NCI-H524 (cell line): ENCODE data around the gene KLHL12.

ENCODE experiments used
- DNase-seq, 2 experiments: peaks; one replicate each; lab custom pipeline; 2025; lab: John Stamatoyannopoulos, UW

KLHL12 gene

GRCh38 chr1:202926581-202927491, at the start of gene KLHL12:
Gene KLHL12, minus strand, starts transcription at chr1:202927234. Its CDS starts 2,072 bp downstream, at chr1:202925162.
- peak; percentile 92 to 96 for DNase-seq

DNA sequence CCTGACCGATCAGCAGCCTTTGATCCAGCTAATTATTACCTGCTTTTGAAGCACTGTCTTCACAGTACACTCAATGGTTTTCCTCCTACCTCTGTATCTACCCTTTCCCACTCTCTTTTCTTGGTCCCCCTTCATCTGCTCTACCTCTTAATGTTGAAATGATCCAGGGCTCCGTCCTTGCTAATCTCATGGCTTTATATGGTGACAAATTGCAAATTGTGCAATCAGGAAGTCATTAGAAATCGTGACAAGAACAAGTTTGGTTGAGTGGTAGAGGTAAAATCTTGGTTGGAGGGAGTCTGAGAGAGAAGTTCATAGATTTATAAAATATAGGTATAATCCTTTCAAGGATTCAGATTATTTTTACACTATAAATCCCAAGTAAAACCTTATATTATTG, 49.6 kb upstream of the KLHL12 start:
- DNase-seq, result no peak

DNA sequence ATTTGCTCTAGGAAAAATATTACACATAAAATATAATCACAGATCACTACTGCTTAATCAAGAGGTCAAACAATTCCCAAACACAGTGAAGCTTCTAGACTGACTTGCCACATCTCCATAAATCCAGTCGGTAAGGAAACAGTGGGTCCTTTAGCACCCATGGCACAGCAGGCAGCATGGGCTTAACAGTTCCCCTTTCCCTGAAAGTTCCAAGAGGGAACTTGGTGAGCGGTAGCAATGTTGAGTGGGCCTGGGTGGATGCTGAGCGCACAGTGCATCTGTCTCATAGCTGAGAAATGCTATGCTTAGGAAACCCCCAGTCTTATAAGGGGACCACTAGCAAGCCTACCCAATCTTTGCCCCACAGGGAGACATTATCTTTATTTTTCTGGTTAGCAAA, 47.8 kb upstream of the KLHL12 start:
- DNase-seq, result no peak

- no peak for DNase-seq
Observed at GRCh38 chr1:202972046-202972445, 45.0 kb upstream of the KLHL12 start.

DNA sequence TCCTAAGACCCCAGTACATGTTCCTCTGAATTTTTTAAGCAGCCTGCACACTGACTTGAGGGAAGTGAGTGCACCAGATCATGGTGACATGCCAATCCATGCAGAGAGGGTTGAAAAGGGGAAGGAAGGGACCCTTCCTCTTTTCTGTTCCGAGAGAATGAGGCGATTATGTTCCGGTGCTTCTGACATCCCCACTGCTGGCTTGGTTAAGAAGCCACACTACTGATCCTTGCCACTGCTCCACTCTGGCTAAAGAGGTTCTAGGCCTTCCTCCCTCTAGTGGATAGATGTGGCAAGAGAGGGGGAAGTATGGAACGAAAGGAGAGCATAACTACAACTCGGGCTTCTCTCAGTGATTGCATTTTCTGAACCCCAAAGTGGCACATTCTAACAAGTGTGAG, 41.9 kb upstream of the KLHL12 start:
- DNase-seq, result peak in 1 of 2 experiments; percentile 58

DNA sequence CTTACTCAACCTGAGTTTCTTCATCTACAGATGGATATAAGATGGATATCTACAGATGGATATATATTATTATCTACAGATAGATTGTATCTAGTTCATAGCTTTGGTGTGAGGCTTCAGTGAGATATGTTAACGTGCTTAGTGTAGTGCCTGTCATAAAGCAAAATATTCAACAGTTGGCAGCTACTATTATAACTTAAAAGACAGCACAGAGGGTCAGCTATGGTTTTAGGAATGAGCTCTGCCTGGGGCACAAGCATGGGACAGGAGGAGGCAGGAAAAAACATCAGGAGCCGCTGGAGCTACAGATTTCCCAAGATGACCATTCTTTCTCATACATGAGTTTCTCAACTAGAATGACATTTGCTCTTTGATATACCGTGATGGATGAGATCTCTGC, 41.3 kb upstream of the KLHL12 start:
- no peak for DNase-seq

DNA sequence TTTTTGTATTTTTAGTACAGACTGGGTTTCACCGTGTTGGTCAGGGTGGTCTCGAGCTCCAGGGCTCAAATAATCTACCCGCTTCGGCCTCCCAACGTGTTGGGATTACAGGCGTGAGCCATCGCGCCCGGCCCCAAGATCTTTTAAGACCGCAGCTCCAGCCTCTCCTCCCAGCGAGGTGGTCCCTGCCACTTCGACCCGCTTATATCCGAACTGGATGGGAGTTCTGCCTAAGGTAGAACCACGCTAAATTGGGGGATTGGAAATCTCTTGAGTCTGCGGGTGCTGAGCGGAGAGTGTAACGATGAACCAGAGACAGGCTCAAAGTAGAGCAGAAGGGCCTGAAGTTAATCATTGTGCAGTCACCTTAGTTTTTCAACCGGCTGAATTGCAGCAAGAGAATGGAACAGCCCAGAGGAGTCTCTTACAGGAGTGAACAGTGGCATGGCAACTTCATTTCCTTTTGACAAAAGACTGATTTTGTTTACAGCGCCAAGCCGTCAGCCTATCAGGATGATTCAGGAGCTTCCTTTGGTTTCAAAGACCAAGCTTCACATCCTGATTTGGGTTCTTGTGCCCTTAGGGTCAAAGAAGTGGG, 40.7 kb upstream of the KLHL12 start:
- no peak for DNase-seq

DNA sequence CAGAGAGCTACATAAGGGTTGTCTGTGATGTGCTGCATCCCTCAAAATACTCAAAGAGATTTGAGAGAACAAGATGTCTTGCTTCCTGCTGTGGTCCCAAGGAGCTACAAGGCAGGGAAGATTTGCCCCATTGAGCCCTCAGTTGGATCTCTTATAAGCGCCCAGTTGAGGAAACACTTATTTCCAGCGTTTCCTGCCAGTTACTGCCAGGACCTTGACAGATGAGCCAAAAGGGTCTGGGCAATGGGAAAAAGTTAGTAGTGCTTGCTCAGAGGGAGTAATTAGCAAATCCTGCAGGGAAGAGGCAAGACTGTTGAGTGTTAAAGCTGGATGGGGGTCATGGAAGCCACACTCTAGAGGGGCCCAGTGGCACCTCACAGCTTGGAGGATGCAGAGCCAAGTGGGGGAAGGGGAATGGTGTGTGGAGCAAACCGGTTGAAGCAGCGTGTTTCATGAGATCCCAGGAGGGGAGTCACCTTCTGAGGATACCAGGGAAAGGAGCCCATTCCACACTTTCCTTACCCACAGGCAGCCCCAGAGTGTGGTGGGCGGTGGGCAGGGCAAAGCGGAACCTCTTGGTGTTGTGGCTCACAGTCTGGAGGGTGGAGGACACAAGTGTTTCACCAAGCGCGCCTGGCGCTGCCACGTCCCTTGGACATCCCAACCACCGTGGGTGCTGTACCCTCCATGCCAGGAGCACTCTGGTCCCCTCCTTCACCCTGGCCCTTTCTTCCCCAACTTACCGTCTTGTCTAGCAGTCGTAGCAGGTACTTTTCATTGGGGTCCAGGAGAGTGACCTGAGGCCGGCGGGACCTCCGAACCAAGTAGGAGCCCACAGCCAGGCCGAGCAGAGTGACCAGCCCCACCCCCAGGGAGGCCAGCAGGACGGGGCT, 39.2 kb upstream of the KLHL12 start:
- DNase-seq, result no peak

- DNase-seq, result no peak
Observed at GRCh38 chr1:202965422-202965821, 38.4 kb upstream of the KLHL12 start.

GRCh38 chr1:202964791-202965410, 37.9 kb upstream of the KLHL12 start:
- peak; percentile 42 to 84 for DNase-seq

DNA sequence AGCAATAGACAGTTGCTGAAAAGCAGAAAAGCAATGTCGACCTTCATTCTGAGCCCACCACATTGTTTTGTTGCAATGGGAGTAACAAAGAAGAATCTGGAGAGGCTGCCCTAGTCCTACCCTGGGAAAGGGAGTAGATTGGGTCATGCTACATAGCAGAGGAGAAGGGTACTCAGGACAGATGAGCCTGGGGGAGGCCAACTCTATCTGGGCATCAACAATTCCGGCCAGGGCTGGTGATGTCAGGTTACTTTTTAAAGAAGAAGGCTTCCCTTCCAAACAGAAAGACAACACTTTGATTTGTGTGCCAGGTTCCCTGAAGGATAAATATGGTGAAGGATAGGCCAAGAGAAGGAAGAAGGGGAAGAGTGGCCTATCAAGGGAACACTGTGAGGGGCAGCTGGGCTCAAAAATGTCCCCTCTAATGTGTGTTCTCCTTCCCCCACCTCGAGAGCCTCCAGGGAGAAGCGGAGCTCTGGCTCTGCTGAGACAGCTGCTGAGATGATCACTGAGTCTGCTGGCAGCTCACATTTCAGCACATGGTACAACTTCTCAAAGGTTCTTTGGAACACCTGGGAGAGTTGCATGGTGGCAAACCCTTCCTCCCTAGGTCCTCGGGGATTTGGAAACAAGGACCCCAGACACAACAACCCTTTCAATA, 34.3 kb upstream of the KLHL12 start:
- peak in 1 of 2 experiments; percentile 27 for DNase-seq

DNA sequence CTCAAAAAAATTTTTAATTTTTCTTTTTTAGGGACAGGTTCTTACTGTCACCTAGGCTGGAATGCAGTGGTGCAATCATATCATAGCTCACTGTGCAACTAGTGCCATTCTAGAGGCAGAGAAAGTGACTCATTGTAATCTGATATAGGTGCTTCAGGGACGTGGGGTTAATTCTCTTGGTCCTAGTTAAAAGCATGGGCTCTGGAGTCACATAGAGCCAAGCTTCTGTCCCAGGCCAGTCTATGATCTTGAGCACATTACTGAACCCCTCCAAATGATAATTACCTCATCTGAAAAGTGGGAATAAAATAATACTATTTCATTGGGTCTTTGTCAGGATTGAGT, 32.2 kb upstream of the KLHL12 start:
- DNase-seq, result peak in 1 of 2 experiments; percentile 36

- DNase-seq, result no peak
Observed at GRCh38 chr1:202958544-202959275, 31.7 kb upstream of the KLHL12 start.

GRCh38 chr1:202957733-202958543, 30.9 kb upstream of the KLHL12 start, which contains the start of gene ADIPOR1:
Gene ADIPOR1, minus strand, starts transcription at chr1:202958312. Its CDS starts 7,242 bp downstream, at chr1:202951070.
- DNase-seq, result peak; percentile 64 to 66

GRCh38 chr1:202956969-202957368, 29.9 kb upstream of the KLHL12 start:
- no peak for DNase-seq

GRCh38 chr1:202954057-202954745, 27.2 kb upstream of the KLHL12 start:
- no peak for DNase-seq

GRCh38 chr1:202953392-202953791, 26.4 kb upstream of the KLHL12 start:
- no peak for DNase-seq

- DNase-seq, result no peak
Observed at GRCh38 chr1:202952818-202953217, 25.8 kb upstream of the KLHL12 start.

DNA sequence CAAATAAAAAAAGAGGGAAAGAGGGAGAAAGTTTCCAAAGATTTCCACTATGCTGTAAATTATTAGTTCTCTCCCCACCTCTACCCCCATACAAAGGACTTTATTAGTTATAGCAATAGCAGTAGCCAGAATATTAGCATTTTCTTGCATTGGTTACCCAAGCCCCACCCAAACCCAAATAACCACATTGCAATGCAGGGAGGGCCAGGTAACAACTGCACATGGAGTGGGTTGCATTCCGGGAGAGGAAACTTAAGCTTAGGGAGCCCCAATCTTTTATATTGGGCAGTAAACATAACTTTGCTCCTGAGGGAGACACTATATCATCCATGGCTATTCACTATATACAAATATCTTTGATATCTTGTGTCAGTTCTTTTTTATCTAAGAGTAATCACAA, 25.1 kb upstream of the KLHL12 start:
- DNase-seq, result no peak
